Ishikawa (cell line): ENCODE results near the gene PHACTR4.

Experiments used
- CEBPB ChIP-seq: IDR thresholded peaks from 2 replicates; pipeline ENCODE4 v1.6.1; 2012
- CREB1 ChIP-seq: IDR thresholded peaks from 2 replicates; pipeline ENCODE4 v1.6.1; 2012; ENCODE audit warnings: low read depth
- EGR1 ChIP-seq: IDR thresholded peaks from 2 replicates; pipeline ENCODE4 v1.6.1; 2012
- EP300 ChIP-seq: IDR thresholded peaks from 2 replicates; pipeline ENCODE4 v1.6.1; 2012; ENCODE audit warnings: borderline replicate concordance
- NFIC ChIP-seq: IDR thresholded peaks from 2 replicates; pipeline ENCODE4 v1.6.1; 2012
- RAD21 ChIP-seq: IDR thresholded peaks from 2 replicates; pipeline ENCODE4 v1.6.1; 2012; ENCODE audit warnings: low read depth
- TAF1 ChIP-seq: IDR thresholded peaks from 2 replicates; pipeline ENCODE4 v1.6.1; 2012; ENCODE audit warnings: low read depth, mild to moderate bottlenecking
- TEAD4 ChIP-seq: IDR thresholded peaks from 2 replicates; pipeline ENCODE4 v1.6.1; 2012
- YY1 ChIP-seq: IDR thresholded peaks from 2 replicates; pipeline ENCODE4 v1.6.1; 2012; ENCODE audit warnings: low read depth
- ZBTB7A ChIP-seq: IDR thresholded peaks from 2 replicates; pipeline ENCODE4 v1.6.1; 2012; ENCODE audit warnings: low read depth
- TF ChIP-seq, protein P1 (sequence below): IDR thresholded peaks from 2 replicates; pipeline ENCODE4 v1.6.1; 2012; ENCODE audit warnings: low read depth, mild to moderate bottlenecking
- TF ChIP-seq, protein P2 (sequence below): IDR thresholded peaks from 2 replicates; pipeline ENCODE4 v1.6.1; 2012
- TF ChIP-seq, protein P3 (sequence below): IDR thresholded peaks from 2 replicates; pipeline ENCODE4 v1.6.1; 2012

DNA sequence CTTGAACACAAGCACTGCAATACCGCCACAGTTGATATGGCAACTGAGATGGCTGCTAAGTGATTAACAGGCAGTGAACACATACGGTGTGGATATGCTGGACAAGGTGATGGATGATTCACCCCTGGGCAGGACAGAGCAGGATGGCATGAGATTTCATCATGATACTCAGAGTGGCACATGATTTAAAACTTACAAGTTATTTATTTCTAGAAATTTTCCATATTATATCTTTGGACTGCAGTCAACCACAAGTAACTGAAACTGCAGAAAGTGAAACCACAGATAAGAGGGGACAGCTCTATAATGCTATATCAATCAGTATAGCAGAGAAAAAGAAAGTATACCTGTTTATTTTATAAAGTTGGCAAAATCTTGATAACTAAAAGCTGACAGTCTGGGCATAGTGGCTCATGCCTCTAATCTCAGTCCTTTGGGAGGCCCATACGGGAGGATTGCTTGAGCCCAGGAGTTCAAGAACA, 47.9 kb downstream of the PHACTR4 start:
- TF ChIP-seq, protein P1, sequence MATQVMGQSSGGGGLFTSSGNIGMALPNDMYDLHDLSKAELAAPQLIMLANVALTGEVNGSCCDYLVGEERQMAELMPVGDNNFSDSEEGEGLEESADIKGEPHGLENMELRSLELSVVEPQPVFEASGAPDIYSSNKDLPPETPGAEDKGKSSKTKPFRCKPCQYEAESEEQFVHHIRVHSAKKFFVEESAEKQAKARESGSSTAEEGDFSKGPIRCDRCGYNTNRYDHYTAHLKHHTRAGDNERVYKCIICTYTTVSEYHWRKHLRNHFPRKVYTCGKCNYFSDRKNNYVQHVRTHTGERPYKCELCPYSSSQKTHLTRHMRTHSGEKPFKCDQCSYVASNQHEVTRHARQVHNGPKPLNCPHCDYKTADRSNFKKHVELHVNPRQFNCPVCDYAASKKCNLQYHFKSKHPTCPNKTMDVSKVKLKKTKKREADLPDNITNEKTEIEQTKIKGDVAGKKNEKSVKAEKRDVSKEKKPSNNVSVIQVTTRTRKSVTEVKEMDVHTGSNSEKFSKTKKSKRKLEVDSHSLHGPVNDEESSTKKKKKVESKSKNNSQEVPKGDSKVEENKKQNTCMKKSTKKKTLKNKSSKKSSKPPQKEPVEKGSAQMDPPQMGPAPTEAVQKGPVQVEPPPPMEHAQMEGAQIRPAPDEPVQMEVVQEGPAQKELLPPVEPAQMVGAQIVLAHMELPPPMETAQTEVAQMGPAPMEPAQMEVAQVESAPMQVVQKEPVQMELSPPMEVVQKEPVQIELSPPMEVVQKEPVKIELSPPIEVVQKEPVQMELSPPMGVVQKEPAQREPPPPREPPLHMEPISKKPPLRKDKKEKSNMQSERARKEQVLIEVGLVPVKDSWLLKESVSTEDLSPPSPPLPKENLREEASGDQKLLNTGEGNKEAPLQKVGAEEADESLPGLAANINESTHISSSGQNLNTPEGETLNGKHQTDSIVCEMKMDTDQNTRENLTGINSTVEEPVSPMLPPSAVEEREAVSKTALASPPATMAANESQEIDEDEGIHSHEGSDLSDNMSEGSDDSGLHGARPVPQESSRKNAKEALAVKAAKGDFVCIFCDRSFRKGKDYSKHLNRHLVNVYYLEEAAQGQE: no peak
- TF ChIP-seq TAF1 (no peak), EGR1 (no peak), NFIC (no peak), RAD21 (no peak), ZBTB7A (no peak), TEAD4 (no peak), CEBPB (no peak), EP300 (no peak), CREB1 (no peak), YY1 (no peak)
- TF ChIP-seq, protein P2, sequence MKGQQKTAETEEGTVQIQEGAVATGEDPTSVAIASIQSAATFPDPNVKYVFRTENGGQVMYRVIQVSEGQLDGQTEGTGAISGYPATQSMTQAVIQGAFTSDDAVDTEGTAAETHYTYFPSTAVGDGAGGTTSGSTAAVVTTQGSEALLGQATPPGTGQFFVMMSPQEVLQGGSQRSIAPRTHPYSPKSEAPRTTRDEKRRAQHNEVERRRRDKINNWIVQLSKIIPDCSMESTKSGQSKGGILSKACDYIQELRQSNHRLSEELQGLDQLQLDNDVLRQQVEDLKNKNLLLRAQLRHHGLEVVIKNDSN: no peak
- TF ChIP-seq, protein P3, sequence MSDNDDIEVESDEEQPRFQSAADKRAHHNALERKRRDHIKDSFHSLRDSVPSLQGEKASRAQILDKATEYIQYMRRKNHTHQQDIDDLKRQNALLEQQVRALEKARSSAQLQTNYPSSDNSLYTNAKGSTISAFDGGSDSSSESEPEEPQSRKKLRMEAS: no peak
